CD4-positive, alpha-beta T cell treated with Interleukin-15 for 4 hours (primary cell): ENCODE measurements around the gene PTPRN.
"Not testable (repeated sequence)": the region's sequence is repeated elsewhere in the genome, so short reads cannot be mapped to it uniquely, and the experiment has no call there.

Source experiments
- DNase-seq: peaks from one replicate; pipeline ENCODE4 v3.0.0-alpha.2; 2020; ENCODE audit warnings: low spot score

Gene PTPRN

DNA sequence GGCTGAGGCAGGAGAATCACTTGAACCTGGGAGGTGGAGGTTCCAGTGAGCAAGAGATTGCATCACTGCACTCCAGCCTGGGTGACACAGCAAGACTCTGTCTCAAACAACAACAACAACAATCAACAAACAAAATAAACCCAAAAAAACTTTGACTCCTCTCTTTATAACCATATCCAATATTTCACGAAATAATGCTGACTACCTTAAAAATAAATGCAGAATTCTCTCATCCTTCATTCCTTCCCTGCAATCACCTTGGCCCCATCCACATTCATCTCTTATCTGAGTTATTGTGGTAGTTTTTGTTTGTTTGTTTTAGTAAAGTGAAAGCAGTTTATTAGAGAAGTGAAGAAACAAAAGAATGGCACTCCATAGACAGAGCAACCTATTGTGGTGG is 3.2 kb downstream of the PTPRN start:
- DNase-seq: no peak

DNA sequence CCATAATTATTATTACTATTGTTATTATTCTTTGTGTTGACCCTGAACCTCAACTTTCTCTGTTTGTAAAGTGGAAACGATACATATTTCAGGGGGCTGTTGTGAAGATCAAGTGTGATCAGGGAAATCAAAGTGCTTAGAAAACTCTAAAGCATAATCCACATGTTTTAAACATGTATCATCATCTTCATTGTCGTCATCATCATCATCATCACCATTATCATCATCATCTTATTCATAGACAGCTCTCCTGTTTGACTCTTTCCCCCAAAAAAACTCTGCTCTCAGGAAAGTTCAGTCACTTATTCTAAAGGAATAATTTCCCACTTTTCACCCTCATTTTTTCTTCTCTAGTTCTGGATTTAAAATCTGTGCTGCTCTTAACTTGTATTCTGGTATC is 5.0 kb downstream of the PTPRN start:
- DNase-seq: no peak

DNA sequence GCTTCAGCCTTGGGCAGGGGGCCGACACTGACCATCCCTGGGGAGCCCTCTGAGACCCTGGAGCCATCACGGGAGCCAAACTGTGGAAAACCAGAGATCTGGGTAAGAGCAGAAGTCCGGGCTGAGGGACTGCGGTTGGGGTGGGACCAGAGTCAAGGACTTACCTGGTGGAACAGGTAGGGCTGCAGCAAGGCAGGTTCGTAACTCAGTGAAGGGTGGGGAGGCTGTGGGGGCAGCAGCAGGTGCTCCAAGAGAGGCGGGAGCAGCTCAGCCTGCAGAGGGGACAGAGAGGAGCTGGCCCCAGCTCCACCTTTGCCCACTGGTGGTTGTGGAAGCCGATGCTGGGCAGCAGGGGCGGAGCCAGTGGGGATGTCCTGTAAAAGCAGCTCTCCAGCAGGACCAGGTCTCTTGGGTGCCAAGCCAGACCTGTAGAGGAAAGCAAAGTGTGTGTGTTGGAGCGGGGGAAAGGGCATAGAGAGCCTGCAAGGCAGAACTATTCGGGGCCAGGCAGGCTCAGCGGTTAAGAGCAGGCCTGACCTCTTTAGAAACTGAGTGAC is 6.7 kb downstream of the PTPRN start:
- no peak for DNase-seq

DNA sequence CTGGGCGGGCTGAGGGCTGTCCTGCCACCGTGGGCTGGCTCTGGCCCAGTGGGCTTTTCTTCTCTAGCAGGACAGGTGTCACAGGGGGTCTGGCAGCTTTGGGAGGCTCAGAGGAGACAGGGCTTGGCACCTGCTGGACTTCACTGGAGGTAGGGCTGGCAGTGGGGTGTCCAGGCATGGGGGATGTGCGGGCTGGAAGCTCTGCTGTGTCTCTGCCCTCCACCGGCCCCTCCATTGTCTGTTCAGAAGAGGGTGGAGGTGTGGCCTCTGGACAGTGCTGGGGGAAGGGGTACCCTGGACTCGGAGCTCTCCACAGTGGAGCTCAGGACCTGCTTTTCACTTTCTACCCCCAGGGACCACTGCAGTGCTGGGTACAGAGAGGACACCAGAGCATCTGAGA is 9.2 kb downstream of the PTPRN start:
- DNase-seq: no peak

DNA sequence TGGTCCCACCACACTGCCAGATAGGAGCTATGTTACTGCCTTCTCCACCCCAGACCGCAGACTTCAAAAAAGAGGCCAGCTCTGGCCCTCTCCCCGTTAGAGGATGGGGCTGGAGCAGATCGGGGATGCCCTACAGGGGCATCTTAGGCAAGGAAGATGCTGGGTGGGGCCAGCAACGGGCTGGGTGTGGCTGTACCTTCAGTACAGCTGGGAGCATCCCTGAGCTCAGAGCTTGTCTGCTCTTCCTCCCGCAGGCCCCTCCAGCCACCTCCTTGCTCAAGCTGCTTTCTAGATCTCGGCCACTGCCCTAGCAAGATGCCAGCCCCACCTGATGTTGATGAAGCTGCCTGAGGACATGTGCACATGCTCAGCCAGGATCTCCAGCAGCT is 9.8 kb downstream of the PTPRN start:
- no peak for DNase-seq

DNA sequence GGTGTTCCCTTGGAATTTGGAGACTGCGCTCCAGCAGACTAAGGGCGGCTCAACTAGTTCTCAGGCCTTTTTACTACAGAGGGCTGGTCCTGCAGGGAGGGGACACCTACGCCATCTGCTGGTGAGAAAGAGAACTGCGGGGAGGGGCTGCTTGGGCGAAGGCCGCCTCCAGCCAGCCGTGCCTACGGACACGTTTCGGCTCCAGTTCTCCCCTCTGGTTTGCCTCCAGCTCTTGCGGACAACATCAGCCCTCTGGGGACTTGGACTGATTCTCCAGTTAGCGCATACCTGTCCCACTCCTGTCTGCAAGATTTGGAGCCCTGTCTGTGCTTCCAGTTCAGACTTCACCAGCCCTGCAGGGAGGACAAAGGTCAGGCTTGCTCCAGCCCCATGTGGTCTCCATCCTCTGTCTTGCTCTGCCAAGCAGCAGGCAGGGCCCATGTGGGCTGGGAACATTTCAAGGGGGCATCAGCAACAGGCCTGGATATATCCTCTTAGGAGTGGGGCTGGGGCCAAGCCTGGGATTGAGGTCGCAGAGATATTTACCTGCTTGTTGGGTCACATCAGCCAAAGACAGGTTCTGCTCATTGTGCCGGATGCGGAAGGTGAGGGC is 10.3 kb downstream of the PTPRN start:
- peak; percentile 89 for DNase-seq

DNA sequence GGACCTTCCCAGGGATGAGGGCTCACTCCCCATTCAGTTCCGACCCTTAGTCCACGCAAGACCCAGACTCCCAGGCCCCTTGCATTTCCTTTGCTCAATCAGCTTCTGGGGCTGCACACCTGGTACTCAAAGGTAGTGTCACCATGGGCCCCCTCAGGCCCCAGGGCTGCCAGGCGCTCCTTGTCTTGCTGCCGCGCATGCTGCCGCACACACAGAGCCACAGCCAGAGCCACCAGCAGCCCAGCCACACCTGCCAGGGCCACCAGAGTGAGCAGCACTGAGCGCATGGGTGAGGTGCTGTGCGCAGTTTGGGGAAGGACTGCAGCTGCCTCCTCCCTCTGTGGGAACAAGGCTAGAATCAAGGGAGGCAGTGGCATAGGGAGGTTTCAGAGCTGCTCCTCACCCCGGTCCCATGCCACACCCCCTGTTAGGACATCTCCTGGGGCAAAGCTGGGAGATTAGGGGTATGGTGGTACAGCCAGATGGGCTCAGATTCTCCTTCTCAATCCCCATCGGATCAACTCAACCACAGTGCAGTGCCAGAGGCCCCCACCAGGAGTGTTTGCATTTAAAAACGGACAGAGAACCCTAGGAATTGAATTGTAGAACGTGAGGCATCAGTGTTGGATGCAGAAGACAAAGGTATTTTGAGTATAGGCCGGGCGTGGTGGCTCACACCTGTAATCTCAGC is 11.3 kb downstream of the PTPRN start:
- no peak for DNase-seq

DNA sequence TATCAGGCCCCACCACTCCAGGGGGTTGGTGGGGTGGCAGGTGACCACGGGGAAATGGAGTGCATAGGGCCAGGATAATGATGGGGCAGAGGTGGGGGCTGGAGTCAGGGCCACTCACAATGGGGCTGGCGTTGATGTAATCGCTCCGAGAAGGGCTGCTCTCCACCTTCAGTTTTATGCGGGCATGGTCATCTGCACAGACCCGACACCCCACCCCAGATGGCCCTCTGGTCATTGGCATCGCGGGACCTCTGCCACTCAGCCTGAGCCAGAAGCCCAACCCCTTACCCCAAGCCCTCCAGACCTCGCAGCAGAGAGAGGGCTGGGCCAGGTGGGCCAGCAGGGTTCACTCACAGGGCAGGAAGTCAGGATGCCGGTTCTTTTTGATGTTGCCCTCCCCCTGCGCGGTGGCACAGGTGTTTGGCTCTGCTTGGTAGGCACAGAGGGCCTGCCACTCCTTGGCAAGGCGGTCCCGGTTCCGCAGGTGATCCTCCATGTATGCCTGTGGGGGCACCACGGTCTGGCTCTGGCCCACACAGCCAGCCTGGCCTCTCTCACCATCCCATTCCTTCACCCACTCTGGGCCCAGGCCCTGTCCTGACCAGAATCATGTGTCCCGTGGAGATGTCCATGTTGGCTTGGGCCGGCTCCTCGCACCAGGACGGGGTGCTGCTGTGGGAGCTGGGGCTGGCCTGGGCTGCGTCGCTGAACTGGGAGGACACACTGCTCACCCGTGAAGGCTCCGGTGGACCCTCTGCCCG is 12.4 kb downstream of the PTPRN start:
- no peak for DNase-seq

DNA sequence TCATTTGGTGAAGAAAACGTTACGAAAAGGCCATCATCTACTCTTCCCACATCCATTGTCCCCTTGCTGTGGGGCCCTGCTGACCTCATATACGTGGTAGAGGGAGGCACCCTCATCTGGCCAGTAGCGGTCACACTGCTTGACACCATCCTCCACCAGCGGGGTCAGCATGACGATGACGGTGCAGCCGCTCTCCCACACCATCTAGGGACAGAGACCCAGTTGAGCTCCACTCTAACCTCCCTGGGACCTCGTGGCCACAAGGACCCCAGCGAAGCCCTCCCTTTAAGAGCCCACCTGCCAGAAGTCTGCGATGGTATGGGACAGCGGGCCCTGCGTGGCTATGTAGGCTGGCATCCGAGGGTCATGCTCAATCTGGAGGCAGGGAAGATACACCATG is 13.1 kb downstream of the PTPRN start:
- no peak for DNase-seq

DNA sequence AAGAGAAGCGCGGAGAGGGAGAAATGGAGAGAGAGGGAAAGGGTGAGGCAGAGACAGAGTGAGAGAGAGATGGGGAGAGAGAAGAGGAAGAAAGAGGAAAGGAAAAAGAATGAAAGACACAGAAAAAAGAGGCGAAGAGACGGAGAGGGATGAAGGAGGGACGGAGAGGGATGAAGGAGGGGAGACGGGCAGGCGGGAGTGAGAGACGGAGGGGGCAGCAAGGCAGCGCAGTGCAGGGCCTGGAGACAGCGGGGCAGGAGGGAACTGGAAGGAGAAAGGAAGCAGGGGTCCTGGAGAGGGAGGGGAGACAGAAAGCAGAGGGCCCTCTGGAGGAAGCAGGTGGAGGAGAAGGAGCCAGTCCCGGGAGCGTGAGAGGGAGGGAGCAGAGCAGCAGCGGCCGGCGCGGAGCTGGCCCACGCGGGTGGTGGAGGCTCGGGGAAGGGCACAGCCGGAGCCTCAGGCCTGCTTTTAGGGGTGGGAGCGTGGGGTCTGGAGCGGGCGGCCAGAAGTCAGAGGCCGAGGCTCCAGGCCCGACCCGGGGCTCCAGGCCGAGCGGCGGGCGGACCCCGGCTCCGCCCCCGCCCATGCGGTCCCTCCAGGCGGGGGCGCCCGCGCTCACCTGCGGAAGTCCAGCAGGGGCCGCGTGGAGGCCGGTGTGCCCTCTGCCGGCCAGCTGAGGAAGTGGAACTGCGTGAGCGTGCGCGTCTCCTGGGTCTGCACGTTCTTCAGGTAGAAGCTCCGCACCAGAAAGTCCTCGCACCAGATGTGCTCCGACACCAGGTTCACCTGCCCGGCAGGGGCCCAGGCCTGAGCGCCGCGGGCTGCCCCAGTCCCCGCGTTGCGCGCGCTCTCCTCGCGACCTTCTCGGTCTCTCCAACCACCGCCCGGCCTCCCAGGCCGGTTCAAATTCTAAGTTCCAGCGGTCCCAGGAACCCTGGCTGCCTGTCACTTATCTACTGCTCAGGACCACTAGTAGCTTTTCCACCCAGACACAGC is 14.5 kb downstream of the PTPRN start:
- DNase-seq: peak; percentile 92

DNA sequence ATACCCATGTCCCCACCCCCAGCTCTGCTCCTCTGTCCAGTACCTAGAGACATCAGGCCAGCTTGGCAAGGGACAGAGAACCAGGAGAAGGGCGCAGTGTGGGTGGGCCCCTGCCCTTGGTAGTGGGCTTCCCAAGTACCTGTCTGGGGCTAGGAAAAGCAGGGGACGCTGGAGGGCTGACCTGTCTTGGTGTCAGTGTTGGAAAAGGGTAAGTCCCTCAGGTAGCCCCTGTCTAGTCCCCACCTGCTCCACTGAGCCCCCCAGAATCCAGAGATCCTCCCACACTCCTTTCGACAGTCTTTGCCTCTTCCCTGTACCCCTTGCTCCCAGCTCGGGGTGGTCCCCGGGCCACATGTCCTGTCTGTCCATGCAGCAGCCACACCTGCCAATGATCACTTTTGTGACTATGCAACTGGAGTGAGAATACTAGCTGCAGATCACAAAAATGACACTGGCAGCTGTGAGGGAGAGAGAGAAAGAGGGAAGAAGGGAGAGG is 15.4 kb downstream of the PTPRN start:
- no peak for DNase-seq

DNA sequence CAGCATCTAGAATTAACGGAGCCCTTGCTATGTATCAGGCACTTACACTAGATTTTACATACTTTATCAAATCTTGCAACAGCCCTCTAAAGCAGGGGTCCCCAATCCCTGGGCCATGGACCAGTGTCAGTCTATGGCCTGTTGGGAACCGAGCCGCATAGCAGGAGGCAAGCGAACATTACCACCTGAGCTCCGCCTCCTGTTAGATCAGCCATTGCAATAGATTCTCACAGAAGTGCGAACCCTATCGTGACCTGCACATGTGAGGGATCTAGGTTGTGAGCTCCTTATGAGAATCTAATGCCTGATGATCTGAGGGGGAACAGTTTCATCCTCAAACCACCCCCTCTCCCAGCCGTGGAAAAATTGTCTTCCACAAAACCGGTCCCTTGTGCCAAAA is 16.6 kb downstream of the PTPRN start:
- no peak for DNase-seq

DNA sequence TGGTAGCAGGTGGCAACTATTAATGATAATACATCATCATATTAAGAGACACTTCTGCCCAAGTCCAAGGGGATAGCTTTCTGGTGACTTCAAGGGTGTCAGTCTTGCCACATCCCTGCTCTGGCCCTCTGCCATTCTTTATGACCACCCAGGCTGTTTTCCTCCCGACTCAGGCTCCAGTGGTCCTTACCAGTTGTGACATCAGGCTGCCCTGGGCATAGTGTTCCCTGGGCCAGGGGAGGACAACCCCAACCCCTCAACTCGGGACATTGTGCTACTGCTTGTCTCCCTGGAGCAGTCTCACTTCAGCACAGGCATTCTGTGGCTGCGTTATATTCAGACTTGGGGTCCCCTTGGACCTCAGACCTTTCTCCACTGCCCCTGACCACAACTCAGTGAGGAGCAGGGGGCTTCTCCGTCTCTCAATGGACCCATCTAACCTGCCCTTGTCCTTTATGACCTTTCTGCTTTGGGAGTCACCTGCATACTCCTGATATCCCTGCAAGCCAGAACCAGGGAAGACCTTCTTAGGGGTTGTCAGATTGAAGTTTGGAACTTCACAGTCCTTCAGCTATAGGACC is 17.2 kb downstream of the PTPRN start:
- no peak for DNase-seq

DNA sequence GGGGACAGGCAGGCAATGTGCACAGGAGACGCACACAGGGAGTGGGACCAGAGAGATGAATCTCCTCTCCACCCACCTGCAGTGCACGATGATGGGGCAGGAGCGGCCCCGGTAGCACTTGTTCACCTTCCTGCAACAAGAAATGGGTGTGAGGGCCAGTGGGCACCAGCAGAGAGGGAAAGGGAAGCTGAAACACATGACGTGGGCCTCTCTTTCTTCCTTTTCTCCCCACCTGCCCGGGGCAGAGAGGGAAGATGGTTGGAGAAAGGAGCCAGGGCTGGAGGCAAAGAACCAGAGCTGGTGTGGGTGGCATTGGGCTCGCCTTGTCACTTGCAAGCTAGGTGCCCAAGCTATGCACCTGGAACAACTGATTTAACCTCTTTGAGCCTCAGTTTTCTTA is 17.8 kb downstream of the PTPRN start:
- DNase-seq: no peak

DNA sequence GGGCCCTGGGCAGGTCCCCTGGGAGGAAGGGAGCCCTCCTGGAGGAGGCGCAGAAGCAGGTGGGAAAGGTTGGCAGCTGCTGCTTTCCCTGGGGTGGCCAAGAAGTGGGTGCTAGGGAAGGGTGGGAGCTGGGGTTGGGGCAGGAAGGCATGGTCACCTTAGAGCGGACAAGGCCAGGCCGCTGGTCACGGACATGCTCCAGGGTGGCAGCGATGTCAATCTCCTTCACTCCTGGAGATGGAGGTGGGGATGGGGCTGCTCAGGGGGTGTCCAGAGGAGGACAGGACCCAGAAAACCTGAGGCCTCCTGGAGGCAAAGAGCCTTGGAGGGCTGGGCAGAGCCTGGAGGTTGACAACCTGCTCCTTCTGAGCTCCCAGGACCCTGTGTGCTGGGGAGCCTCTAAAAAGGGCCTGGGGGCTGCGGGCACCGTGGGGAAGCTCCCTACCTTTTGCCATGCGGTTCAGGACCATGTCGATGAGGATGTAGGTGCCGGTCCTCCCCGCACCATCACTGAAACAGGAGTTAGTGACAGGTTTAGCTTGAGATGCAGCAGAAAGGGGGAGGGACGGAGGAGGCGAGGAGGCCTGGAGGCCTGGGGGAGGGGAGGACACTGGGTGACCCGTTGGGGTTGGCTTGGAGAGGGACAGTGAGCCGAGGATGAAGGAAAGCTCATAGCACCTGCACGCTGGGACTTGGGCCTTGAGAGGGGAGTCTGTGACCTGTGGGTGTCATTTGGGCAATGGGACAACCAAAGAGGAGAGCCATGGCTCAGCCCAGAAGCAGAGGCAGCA is 18.6 kb downstream of the PTPRN start:
- DNase-seq: no peak

DNA sequence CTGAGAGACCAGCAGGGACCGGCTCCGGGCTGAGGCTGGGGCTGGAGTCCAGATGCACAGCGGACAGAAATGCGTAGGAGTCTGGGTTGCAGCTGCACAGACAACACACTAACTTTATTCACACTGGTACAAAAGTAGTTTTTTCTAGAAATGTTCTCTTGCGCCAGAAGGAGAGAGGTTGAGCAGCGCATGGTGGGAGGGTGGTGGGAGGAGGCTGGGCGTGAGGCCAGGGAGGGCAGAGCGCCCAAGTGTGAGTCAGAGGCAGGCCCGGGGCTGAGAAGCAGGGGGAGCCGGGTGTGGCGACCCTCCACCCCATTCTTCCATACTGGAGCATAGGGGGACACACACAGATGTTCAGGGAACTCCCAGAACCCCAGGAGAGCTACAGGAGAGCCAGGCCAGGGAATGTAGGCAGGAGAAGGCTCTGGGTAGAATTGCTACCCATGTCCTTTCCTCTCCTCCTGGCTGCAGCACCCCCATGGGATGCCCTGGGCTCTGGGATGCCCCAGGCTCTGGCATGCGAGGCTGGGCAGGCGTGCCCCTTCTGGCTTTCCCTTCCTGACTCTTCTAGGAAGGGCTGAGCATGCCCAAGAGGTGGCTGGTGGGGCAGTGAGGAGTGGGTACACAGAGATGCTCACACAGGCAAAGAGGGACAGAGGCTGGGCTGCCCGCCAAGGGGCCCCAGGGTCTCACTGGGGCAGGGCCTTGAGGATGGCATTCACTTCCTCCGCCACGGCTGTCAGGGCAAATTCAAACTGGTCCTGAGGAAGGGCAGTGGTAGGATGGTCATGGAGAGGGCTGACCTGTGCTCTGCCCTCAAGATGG is 19.5 kb downstream of the PTPRN start:
- DNase-seq: no peak

DNA sequence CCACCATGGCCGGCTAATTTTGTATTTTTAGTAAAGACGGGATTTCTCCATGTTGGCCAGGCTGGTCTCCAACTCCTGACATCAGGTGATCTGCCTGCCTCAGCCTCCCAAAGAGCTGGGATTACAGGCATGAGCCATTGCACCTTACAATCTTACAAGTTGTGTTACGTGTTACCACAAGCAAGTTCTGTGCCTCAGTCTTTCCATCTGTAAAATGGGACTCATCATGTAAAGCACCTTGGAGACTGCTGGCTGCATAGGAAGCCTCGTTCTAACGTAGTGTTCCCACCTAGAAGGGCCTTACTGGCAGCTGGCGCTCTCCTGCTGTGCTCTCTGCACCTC is 20.0 kb downstream of the PTPRN start:
- no peak for DNase-seq

DNA sequence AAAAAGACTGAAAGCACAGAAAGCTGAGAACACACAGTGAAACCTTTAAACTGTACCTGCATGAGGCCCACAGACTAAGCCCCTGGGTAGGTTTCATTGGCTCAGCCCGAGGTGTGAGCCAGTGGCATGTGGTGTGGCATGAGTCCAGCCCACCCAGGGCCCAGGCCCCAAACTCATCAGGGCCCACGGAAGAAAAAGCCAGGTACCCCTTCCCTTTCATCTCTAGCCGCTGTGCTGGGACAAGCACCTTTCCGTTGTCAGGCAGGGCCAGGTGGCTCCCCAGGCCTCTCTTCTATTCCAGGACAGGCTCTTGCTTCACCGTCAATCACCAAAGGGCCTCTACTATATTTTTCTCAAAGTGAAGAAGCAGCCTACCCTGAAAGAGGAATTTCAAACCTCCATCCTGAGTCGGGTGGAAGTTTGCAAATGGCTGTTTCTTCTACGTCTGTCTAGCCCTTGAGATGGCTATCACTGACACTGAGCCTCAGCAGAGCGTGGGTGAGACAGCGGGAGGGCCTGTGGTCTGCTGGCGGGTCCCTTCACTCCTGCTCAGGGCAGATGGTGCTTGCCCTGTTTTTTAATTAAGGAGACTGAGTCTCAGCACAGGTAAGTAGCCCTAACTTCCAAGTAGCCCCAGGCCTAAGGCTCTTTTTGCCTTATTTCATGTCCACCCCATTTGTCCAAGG is 21.5 kb downstream of the PTPRN start:
- DNase-seq: no peak

DNA sequence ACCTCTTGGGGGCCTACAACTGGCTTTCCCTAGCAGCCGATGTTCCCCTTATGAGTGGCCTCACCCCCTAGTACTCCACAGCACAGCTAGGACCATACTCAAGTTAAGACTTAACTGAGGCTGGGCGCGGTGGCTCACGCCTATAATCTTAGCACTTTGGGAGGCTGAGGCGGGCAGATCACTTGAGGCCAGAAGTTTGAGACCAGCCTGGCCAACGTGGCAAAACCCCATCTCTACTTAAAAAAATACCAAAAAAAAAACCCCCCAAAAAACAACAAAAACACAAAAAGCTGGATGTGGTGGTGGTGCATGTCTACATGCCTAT is 22.1 kb downstream of the PTPRN start:
- not testable (repeated sequence) for DNase-seq
